ENCODE data around the gene RRP12.

- no peak for TF ChIP-seq POLR2A (IDR thresholded peaks at IDR 0.05)
- TF ChIP-seq CTCF (IDR thresholded peaks at IDR 0.05): no peak
These were observed 49.7 kb upstream of the RRP12 start for GRCh38 chr10:97450828-97451227.

Data from esophagus squamous epithelium (tissue), 4 donors.